Endothelial cell of umbilical vein (primary cell): ENCODE results near the gene CDC14B. TPM values are rescaled to one million over a fixed set of nuclear protein-coding genes. Genes with fewer than 3 reads are reported as not detected.

ENCODE experiments used
- BruUV-seq: library from RNA; stranded (reverse); fragments of 400-500 nt; replicated peaks from 2 replicates; lab custom pipeline; 2021; lab: Mats Ljungman, UMichigan
- CTCF ChIA-PET: fragments of 300-600, 350-600 bp; sonication (Branson Sonifier 250); formaldehyde crosslinking; loops from one replicate; lab custom pipeline; 2021; ENCODE audit warnings: antibody characterized with exemption, inconsistent platforms; lab: Charles Lee
- POLR2A ChIA-PET: fragments of 300-600, 350-600 bp; sonication (Branson Sonifier 250); formaldehyde crosslinking; loops from one replicate; lab custom pipeline; 2021; ENCODE audit warnings: antibody characterized with exemption, inconsistent platforms; lab: Charles Lee
- DNase-seq: peaks from one replicate; pipeline ENCODE4 v3.0.0-alpha.2; 2011; ENCODE audit warnings: low read depth, low spot score
- FAIRE-seq: peaks from 2 replicates; lab custom pipeline; 2011; peaks lifted over from hg19 to GRCh38; lab: Jason Lieb, UNC
- H2AFZ ChIP-seq: 2 replicates; pipeline ENCODE4 v1.6.0; 2012; ENCODE audit warnings: low read depth, low read length, control low read depth, inconsistent platforms
- H3K27ac ChIP-seq: 2 replicates; pipeline ENCODE4 v1.5.1; 2011; ENCODE audit warnings: low read depth, mild to moderate bottlenecking, control low read depth, low read length, moderate library complexity; ENCODE audit not compliant: insufficient read depth
- H3K27me3 ChIP-seq, 2 experiments: 2 replicates each; pipeline versions ENCODE4 v1.6.0 to v1.6.1; 2011; ENCODE audit warnings: low read length in 2 of 2, mixed read lengths in 1 of 2; ENCODE audit not compliant: control insufficient read depth in 2 of 2, insufficient read depth in 2 of 2
- H3K36me3 ChIP-seq, 2 experiments: 2 replicates in 1 of 2; 3 replicates in 1 of 2; pipeline ENCODE4 v1.5.1; 2011; ENCODE audit warnings: low read length in 2 of 2, mild to moderate bottlenecking in 1 of 2, moderate library complexity in 1 of 2; ENCODE audit not compliant: control insufficient read depth in 2 of 2, insufficient read depth in 2 of 2; ENCODE audit errors: extremely low read depth in 1 of 2
- H3K4me1 ChIP-seq: 3 replicates; pipeline ENCODE4 v1.5.1; 2011; ENCODE audit warnings: mild to moderate bottlenecking, low read length; ENCODE audit not compliant: control insufficient read depth, insufficient read depth; ENCODE audit errors: extremely low read depth
- H3K4me2 ChIP-seq: 2 replicates; pipeline ENCODE4 v1.6.1; 2011; ENCODE audit warnings: low read length, control low read depth, mixed read lengths; ENCODE audit not compliant: insufficient read depth
- H3K4me3 ChIP-seq, 3 experiments: fragments of 200-600 bp in 1 of 3; sonication (generic), shearing (Covaris generic) in 1 of 3; replicated peaks in 1 of 3; 2 replicates each; pipeline ENCODE4 v1.5.1; 2011 to 2016; ENCODE audit warnings: control low read depth in 3 of 3, low read length in 3 of 3, mild to moderate bottlenecking in 2 of 3, inconsistent platforms in 1 of 3, low read depth in 1 of 3, moderate library complexity in 1 of 3; ENCODE audit not compliant: insufficient read depth in 1 of 3
- H3K79me2 ChIP-seq: 2 replicates; pipeline ENCODE4 v1.6.0; 2012; ENCODE audit warnings: low read length, inconsistent platforms; ENCODE audit not compliant: control insufficient read depth, insufficient read depth
- H3K9ac ChIP-seq: replicated peaks from 2 replicates; pipeline ENCODE3; 2011; ENCODE audit warnings: low read length, control low read depth; ENCODE audit not compliant: insufficient read depth; ENCODE audit errors: extremely low read depth
- H3K9me1 ChIP-seq: replicated peaks from 3 replicates; pipeline ENCODE4 v1.6.0; 2011; ENCODE audit warnings: mild to moderate bottlenecking, low read length; ENCODE audit not compliant: control insufficient read depth, insufficient read depth; ENCODE audit errors: extremely low read depth
- H3K9me3 ChIP-seq: replicated peaks from 2 replicates; pipeline ENCODE4 v1.5.1; 2012; ENCODE audit warnings: low read length, inconsistent platforms; ENCODE audit not compliant: control insufficient read depth, insufficient read depth
- H4K20me1 ChIP-seq: replicated peaks from 2 replicates; pipeline ENCODE3; 2011; ENCODE audit warnings: mild to moderate bottlenecking, low read length; ENCODE audit not compliant: control insufficient read depth, insufficient read depth; ENCODE audit errors: extremely low read depth
- EZH2 ChIP-seq: IDR thresholded peaks from 2 replicates; pipeline ENCODE4 v1.6.1; 2012; ENCODE audit warnings: borderline replicate concordance, low read depth, mild to moderate bottlenecking, moderate library complexity, low read length, inconsistent platforms; ENCODE audit not compliant: severe bottlenecking
- FOS ChIP-seq: IDR thresholded peaks from 2 replicates; pipeline ENCODE4 v1.6.1; 2011; ENCODE audit warnings: mild to moderate bottlenecking, low read length, moderate library complexity, borderline replicate concordance; ENCODE audit not compliant: insufficient read depth
- GATA2 ChIP-seq: IDR thresholded peaks from 2 replicates; pipeline ENCODE4 v1.7.0; 2011; ENCODE audit warnings: low read depth, mild to moderate bottlenecking, moderate library complexity, mixed read lengths, low read length; ENCODE audit not compliant: insufficient read length, insufficient read depth
- JUN ChIP-seq: IDR thresholded peaks from 2 replicates; pipeline ENCODE4 v1.6.1; 2011; ENCODE audit warnings: borderline replicate concordance, low read depth; ENCODE audit not compliant: insufficient read length, insufficient read depth
- MYC ChIP-seq: IDR thresholded peaks from one replicate; pipeline ENCODE4 v1.6.1; 2011; ENCODE audit warnings: mild to moderate bottlenecking, low read depth, low read length
- POLR2A ChIP-seq: IDR thresholded peaks from 2 replicates; pipeline ENCODE4 v1.6.1; 2012; ENCODE audit warnings: low read depth, mild to moderate bottlenecking, control low read depth, low read length
- POLR2AphosphoS5 ChIP-seq: IDR thresholded peaks from 2 replicates; pipeline ENCODE4 v1.6.1; 2012; ENCODE audit warnings: low read depth, mild to moderate bottlenecking, control low read depth, low read length, moderate library complexity; ENCODE audit not compliant: insufficient read depth
- dilution Hi-C: fragments of 300-500 bp; cut with MboI; formaldehyde crosslinking; loops from one replicate; pipeline ENCODE4 v1.15.0; 2019; ENCODE audit warnings: low sequenced_read_pairs; ENCODE audit not compliant: extremely low pct_ligation_motif_present
- intact Hi-C: fragments of 100-400 bp; cut with micrococcal nuclease; formaldehyde crosslinking; loops from one replicate; pipeline ENCODE4 v1.10.0; 2022
- polyA plus RNA-seq, 4 experiments: library from polyadenylated mRNA; depleted of rRNA in 3 of 4; stranded (reverse) in 3 of 4; unstranded in 1 of 4; fragments of >200 nt; gene quantifications; 2 replicates each; pipeline versions ENCODE4 v1.2.1 to v1.2.3, GENCODE V29; 2011 to 2012; ENCODE audit warnings: missing spikeins in 1 of 4
- total RNA-seq: library from RNA; stranded (reverse); gene quantifications from 2 replicates; pipeline ENCODE4 v1.2.3, GENCODE V29; 2021
- TF ChIP-seq, protein P1 (sequence below), 2 donors: IDR thresholded peaks; 1 replicate in 1 of 2; 2 replicates in 1 of 2; pipeline ENCODE4 v1.5.1; 2011; ENCODE audit warnings: low read length in 2 of 2, mild to moderate bottlenecking in 2 of 2, moderate library complexity in 2 of 2, control low read depth in 1 of 2, inconsistent platforms in 1 of 2, low read depth in 1 of 2; ENCODE audit not compliant: insufficient read depth in 1 of 2; ENCODE audit errors: extremely low read depth in 1 of 2
- TF ChIP-seq, protein P2 (sequence below): IDR thresholded peaks from 2 replicates; pipeline ENCODE4 v1.6.1; 2011; ENCODE audit not compliant: insufficient read depth, insufficient read length

Gene CDC14B
- total and polyA plus RNA-seq, 2 donors (not counting 3 experiments of a cell fraction or from before 2014, with no cell fraction given) = 0.39 to 0.93 TPM

GRCh38 chr9:96515621-96516470, 103.8 kb downstream of the CDC14B start:
- Histone ChIP-seq H3K27me3 (no peaks in the 10 kb centered on the region), H2AFZ (no peak overlapping the region), H3K4me1 (no peaks in the 10 kb centered on the region), H4K20me1 (no peaks in the 10 kb centered on the region), H3K79me2 (no peaks in the 10 kb centered on the region), H3K9ac (no peak overlapping the region), H3K27ac (no peak overlapping the region), H3K4me2 (no peak overlapping the region), H3K9me3 (no peaks in the 10 kb centered on the region), H3K4me3 (no peak overlapping the region), H3K36me3 (no peaks in the 10 kb centered on the region), H3K9me1 (no peaks in the 10 kb centered on the region)
- no peak for TF ChIP-seq POLR2A
- TF ChIP-seq, protein P1, sequence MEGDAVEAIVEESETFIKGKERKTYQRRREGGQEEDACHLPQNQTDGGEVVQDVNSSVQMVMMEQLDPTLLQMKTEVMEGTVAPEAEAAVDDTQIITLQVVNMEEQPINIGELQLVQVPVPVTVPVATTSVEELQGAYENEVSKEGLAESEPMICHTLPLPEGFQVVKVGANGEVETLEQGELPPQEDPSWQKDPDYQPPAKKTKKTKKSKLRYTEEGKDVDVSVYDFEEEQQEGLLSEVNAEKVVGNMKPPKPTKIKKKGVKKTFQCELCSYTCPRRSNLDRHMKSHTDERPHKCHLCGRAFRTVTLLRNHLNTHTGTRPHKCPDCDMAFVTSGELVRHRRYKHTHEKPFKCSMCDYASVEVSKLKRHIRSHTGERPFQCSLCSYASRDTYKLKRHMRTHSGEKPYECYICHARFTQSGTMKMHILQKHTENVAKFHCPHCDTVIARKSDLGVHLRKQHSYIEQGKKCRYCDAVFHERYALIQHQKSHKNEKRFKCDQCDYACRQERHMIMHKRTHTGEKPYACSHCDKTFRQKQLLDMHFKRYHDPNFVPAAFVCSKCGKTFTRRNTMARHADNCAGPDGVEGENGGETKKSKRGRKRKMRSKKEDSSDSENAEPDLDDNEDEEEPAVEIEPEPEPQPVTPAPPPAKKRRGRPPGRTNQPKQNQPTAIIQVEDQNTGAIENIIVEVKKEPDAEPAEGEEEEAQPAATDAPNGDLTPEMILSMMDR (IDR thresholded peaks at IDR 0.05; ENCODE audit: extremely low read depth in 1 of 2, insufficient read depth in 1 of 2, low read depth in 1 of 2, low read length in 2 of 2) = no peak
- FAIRE-seq (no peak), DNase-seq (no peak)
- POLR2A ChIA-PET = no interaction called here
- intact Hi-C loops (no loop called here), dilution Hi-C loops (no loop called here)
- BruUV-seq = no TSS peak
- CTCF ChIA-PET = interaction anchor here (0.7 kb wide), 1 partner anchor 51 kb away, joined by 3 read pairs; no protein-coding TSS in a partner anchor

DNA sequence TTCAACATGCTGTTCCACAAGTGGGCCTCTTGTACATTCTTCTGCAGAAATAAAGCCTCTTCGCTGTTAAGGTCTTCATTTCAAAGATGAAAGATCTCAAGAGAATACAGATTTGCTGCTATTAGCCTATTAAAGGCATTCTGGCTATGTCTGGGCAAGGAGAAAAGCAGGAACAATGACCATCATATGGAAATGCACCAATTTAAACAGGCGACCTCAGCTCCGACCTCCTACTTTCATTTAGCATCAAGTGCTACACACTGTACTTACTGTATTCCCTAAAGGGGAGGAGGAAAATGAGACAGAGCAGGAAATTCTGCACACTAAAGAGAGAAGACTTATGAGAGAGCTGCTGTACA, 104.9 kb downstream of the CDC14B start:
- FAIRE-seq = no peak

More for the DNA sequence above, 104.9 kb downstream of the CDC14B start:
- no peaks in the 10 kb centered on the region for H3K9me1 ChIP-seq
- H4K20me1 ChIP-seq = no peaks in the 10 kb centered on the region
- no peak overlapping the region for H3K9ac ChIP-seq
- POLR2A ChIA-PET = no interaction called here
- TF ChIP-seq, protein P1 (IDR thresholded peaks at IDR 0.05; ENCODE audit: extremely low read depth in 1 of 2, insufficient read depth in 1 of 2, low read depth in 1 of 2, low read length in 2 of 2) = no peak
- TF ChIP-seq GATA2 (no peak), FOS (no peak), MYC (no peak), JUN (no peak), POLR2AphosphoS5 (no peak), EZH2 (no peak), POLR2A (no peak)
- TF ChIP-seq, protein P2, sequence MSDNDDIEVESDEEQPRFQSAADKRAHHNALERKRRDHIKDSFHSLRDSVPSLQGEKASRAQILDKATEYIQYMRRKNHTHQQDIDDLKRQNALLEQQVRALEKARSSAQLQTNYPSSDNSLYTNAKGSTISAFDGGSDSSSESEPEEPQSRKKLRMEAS = no peak
- H3K9me3 ChIP-seq = no peaks in the 10 kb centered on the region
- no peak overlapping the region for H2AFZ ChIP-seq
- intact Hi-C loops = no loop called here
- H3K4me3 ChIP-seq = no peak overlapping the region
- no peaks in the 10 kb centered on the region for H3K36me3 ChIP-seq
- no peak for DNase-seq
- no TSS peak for BruUV-seq
- H3K79me2 ChIP-seq = no peaks in the 10 kb centered on the region
- H3K27ac ChIP-seq = no peak overlapping the region
- H3K4me1 ChIP-seq = no peaks in the 10 kb centered on the region
- no peak overlapping the region for H3K4me2 ChIP-seq
- no peaks in the 10 kb centered on the region for H3K27me3 ChIP-seq
- CTCF ChIA-PET = no interaction called here
- dilution Hi-C loops = no loop called here
